Mucosa of rectum (tissue), 2 donors: ENCODE measurements around the gene HEBP1.

Experiments used
- H3K27ac ChIP-seq, 2 donors: one replicate each; pipeline ENCODE4 v1.7.0; 2013; ENCODE audit warnings: inconsistent platforms in 2 of 2, low read depth in 2 of 2, low read length in 2 of 2
- H3K27me3 ChIP-seq, 2 donors: one replicate each; pipeline ENCODE4 v1.7.0; 2013; ENCODE audit warnings: low read length in 2 of 2; ENCODE audit not compliant: control insufficient read depth in 2 of 2, insufficient read depth in 2 of 2
- H3K36me3 ChIP-seq, 2 donors: one replicate each; pipeline ENCODE4 v1.7.0; 2013; ENCODE audit warnings: low read length in 2 of 2; ENCODE audit not compliant: control insufficient read depth in 2 of 2, insufficient read depth in 2 of 2
- H3K4me1 ChIP-seq, 2 donors: one replicate each; pipeline ENCODE4 v1.7.0; 2013; ENCODE audit warnings: low read length in 2 of 2, mild to moderate bottlenecking in 1 of 2; ENCODE audit not compliant: control insufficient read depth in 2 of 2, insufficient read depth in 2 of 2
- H3K4me3 ChIP-seq, 2 donors: one replicate each; pipeline ENCODE4 v1.7.0; 2013; ENCODE audit warnings: low read length in 2 of 2
- H3K9ac ChIP-seq, 2 donors: one replicate each; pipeline ENCODE4 v1.7.0; 2013; ENCODE audit warnings: low read length in 2 of 2, low read depth in 1 of 2, mild to moderate bottlenecking in 1 of 2
- H3K9me3 ChIP-seq, 2 donors: one replicate each; pipeline ENCODE4 v1.7.0; 2013; ENCODE audit warnings: low read length in 2 of 2; ENCODE audit not compliant: control insufficient read depth in 2 of 2
- donor health status: healthy.
- donor health status: Normal muscosa, but diverticular disease.

HEBP1 gene

GRCh38 chr12:12999959-13000615 lies at the start of gene HEBP1:
Gene HEBP1 (minus strand): TSS chr12:13000265. CDS start chr12:13000114, 151 bp downstream.
- H3K27ac ChIP-seq, result peak within 1 kb of the TSS; percentile 81 to 83
- H3K36me3 ChIP-seq, result no peaks in the 10 kb centered on the region
- H3K4me1 ChIP-seq, result peaks cover 12 to 24% of the 10 kb centered on the region in 2 donors
- peak within 1 kb of the TSS; percentile 87 to 91 for H3K9ac ChIP-seq
- H3K4me3 ChIP-seq, result peak within 1 kb of the TSS; percentile 91 to 92
- H3K9me3 ChIP-seq, result no peaks in the 10 kb centered on the region
- peaks cover 3 to 8% of the 10 kb centered on the region in 2 donors for H3K27me3 ChIP-seq

GRCh38 chr12:13049816-13050215 lies 49.8 kb upstream of the HEBP1 start:
- Histone ChIP-seq H3K9ac (no peak overlapping the region), H3K27me3 (peaks cover 13 to 59% of the 10 kb centered on the region in 2 donors), H3K4me3 (no peak overlapping the region), H3K4me1 (peaks cover 0 to 2% of the 10 kb centered on the region in 2 donors), H3K9me3 (no peaks in the 10 kb centered on the region), H3K27ac (no peak overlapping the region), H3K36me3 (no peaks in the 10 kb centered on the region)

- no peak overlapping the region for H3K9ac ChIP-seq
- no peaks in the 10 kb centered on the region for H3K36me3 ChIP-seq
- H3K9me3 ChIP-seq, result no peaks in the 10 kb centered on the region
- H3K27ac ChIP-seq, result no peak overlapping the region
- H3K4me1 ChIP-seq, result peaks cover 5 to 11% of the 10 kb centered on the region in 2 donors
- H3K27me3 ChIP-seq, result peaks cover 22 to 68% of the 10 kb centered on the region in 2 donors
- H3K4me3 ChIP-seq, result no peak overlapping the region
These were observed 46.9 kb upstream of the HEBP1 start for GRCh38 chr12:13046964-13047363.

GRCh38 chr12:13045816-13046215 lies 45.8 kb upstream of the HEBP1 start:
- Histone ChIP-seq H3K27me3 (peaks cover 22 to 69% of the 10 kb centered on the region in 2 donors), H3K9me3 (no peaks in the 10 kb centered on the region), H3K27ac (no peak overlapping the region)

GRCh38 chr12:13044906-13045299 lies 44.8 kb upstream of the HEBP1 start:
- H3K27me3 ChIP-seq, result peaks cover 18 to 62% of the 10 kb centered on the region in 2 donors
- peak overlapping the region; percentile 80 to 86 for H3K4me3 ChIP-seq
- H3K9ac ChIP-seq, result peak overlapping the region; percentile 34 to 67
- peaks cover 8 to 15% of the 10 kb centered on the region in 2 donors for H3K4me1 ChIP-seq
- no peaks in the 10 kb centered on the region for H3K36me3 ChIP-seq
- H3K9me3 ChIP-seq, result no peaks in the 10 kb centered on the region
- H3K27ac ChIP-seq, result no peak overlapping the region

More at GRCh38 chr12:13045816-13046215, 45.8 kb upstream of the HEBP1 start:
- H3K9ac ChIP-seq, result no peak overlapping the region
- H3K4me1 ChIP-seq, result peaks cover 5 to 11% of the 10 kb centered on the region in 2 donors
- no peaks in the 10 kb centered on the region for H3K36me3 ChIP-seq
- no peak overlapping the region for H3K4me3 ChIP-seq

- Histone ChIP-seq H3K9me3 (no peaks in the 10 kb centered on the region), H3K36me3 (no peaks in the 10 kb centered on the region), H3K27me3 (peaks cover 13 to 55% of the 10 kb centered on the region in 2 donors), H3K4me1 (peaks cover 13 to 18% of the 10 kb centered on the region in 2 donors), H3K9ac (peak within 1 kb of the TSS; percentile 34 to 67), H3K27ac (no peak within 1 kb of the TSS), H3K4me3 (peak within 1 kb of the TSS; percentile 80 to 86)
These were observed 44.2 kb upstream of the HEBP1 start, which contains the start of gene FAM234B for GRCh38 chr12:13044002-13044905. Gene FAM234B (plus strand): TSS chr12:13044381. CDS start chr12:13044404, 23 bp downstream.

- no peak overlapping the region for H3K4me3 ChIP-seq
- H3K4me1 ChIP-seq, result peaks cover 14 to 18% of the 10 kb centered on the region in 2 donors
- no peak overlapping the region for H3K27ac ChIP-seq
- H3K9me3 ChIP-seq, result no peaks in the 10 kb centered on the region
- H3K27me3 ChIP-seq, result peaks cover 12 to 46% of the 10 kb centered on the region in 2 donors
- H3K36me3 ChIP-seq, result no peaks in the 10 kb centered on the region
- H3K9ac ChIP-seq, result no peak overlapping the region
These were observed 42.7 kb upstream of the HEBP1 start for GRCh38 chr12:13042666-13043230.

- no peaks in the 10 kb centered on the region for H3K36me3 ChIP-seq
- peaks cover 14 to 45% of the 10 kb centered on the region in 2 donors for H3K27me3 ChIP-seq
- peaks cover 14 to 18% of the 10 kb centered on the region in 2 donors for H3K4me1 ChIP-seq
- H3K9me3 ChIP-seq, result no peaks in the 10 kb centered on the region
- no peak overlapping the region for H3K9ac ChIP-seq
- H3K4me3 ChIP-seq, result no peak overlapping the region
- no peak overlapping the region for H3K27ac ChIP-seq
These were observed 41.2 kb upstream of the HEBP1 start for GRCh38 chr12:13041224-13041623.

GRCh38 chr12:13039328-13039956 lies 39.4 kb upstream of the HEBP1 start:
- Histone ChIP-seq H3K27ac (no peak overlapping the region), H3K9me3 (no peaks in the 10 kb centered on the region), H3K4me1 (peaks cover 13 to 14% of the 10 kb centered on the region in 2 donors), H3K27me3 (peaks cover 11 to 29% of the 10 kb centered on the region in 2 donors), H3K4me3 (no peak overlapping the region), H3K9ac (no peak overlapping the region), H3K36me3 (no peaks in the 10 kb centered on the region)
